Adrenal gland (tissue), 12 donors: ENCODE results near the gene RAPGEF4. TPM values are rescaled to one million over a fixed set of nuclear protein-coding genes. Genes with fewer than 3 reads are reported as not detected.

Source experiments
- DNase-seq, 7 donors: peaks; one replicate each; pipeline ENCODE4 v3.0.0-alpha.2; 2019 to 2020
- H3K27ac ChIP-seq, 5 donors: fragments of 200-600 bp; sonication (generic) in 4 of 5; 1 replicate in 3 of 5; 2 replicates in 2 of 5; pipeline versions ENCODE4 v1.5.1 to v1.8.0; 2016 to 2020; ENCODE audit warnings: mild to moderate bottlenecking in 1 of 5
- H3K27me3 ChIP-seq: fragments of 200-600 bp; 2 replicates; pipeline ENCODE4 v1.8.0; 2021
- H3K36me3 ChIP-seq, 2 donors: fragments of 200-600 bp; replicated peaks in 1 of 2; 1 replicate in 1 of 2; 2 replicates in 1 of 2; pipeline versions ENCODE4 v1.5.1 to v1.8.0; 2018 to 2022
- H3K4me1 ChIP-seq, 2 donors: fragments of 200-600 bp; replicated peaks in 1 of 2; 1 replicate in 1 of 2; 2 replicates in 1 of 2; pipeline versions ENCODE4 v1.5.1 to v1.8.0; 2018 to 2021
- H3K4me3 ChIP-seq, 4 donors: fragments of 200-600 bp; sonication (generic) in 3 of 4; one replicate each; pipeline ENCODE4 v1.5.1; 2016 to 2018
- H3K9me3 ChIP-seq, 3 donors: fragments of 200-600 bp; sonication (generic) in 1 of 3; replicated peaks in 1 of 3; 1 replicate in 2 of 3; 2 replicates in 1 of 3; pipeline versions ENCODE4 v1.5.1 to v1.8.0; 2016 to 2021
- CTCF ChIP-seq, 6 experiments: fragments of 450-650 bp in 4 of 6; fragments of 200-600 bp in 2 of 6; sonication (generic) in 1 of 6; IDR thresholded peaks; 1 replicate in 5 of 6; 2 replicates in 1 of 6; pipeline versions ENCODE4 v1.5.1 to v1.8.0; 2016 to 2021; ENCODE audit warnings: antibody characterized with exemption in 6 of 6, mild to moderate bottlenecking in 2 of 6, moderate library complexity in 1 of 6
- POLR2A ChIP-seq, 2 donors: fragments of 450-650 bp; IDR thresholded peaks; one replicate each; pipeline ENCODE4 v1.6.1; 2017; ENCODE audit warnings: antibody characterized with exemption in 2 of 2, mild to moderate bottlenecking in 2 of 2, moderate library complexity in 1 of 2
- WGBS, 4 donors: extraction: QIAGEN DNeasy Blood & Tissue Kit in 2 of 4; methylation state at CpG; one replicate each; pipeline versions ENCODE4 v1.1.5 to v1.1.7; 2013 to 2017; 5-methylcytosine and 5-hydroxymethylcytosine counted together
- intact Hi-C, 2 donors: fragments of 100-400 bp; cut with DNase I; formaldehyde crosslinking; loops; one replicate each; pipeline versions ENCODE4 v1.14.1 to v1.15.0; 2022 to 2023
- polyA plus RNA-seq, 3 donors: library from polyadenylated mRNA; stranded (reverse); fragments of 200-250 nt in 2 of 3; fragments of 350-450 nt in 1 of 3; fragmentation: Illumina TruSeq in 1 of 3; extraction: RNeasy Lipid Tissue Mini Kit (QIAGEN cat#74804) in 1 of 3; gene quantifications; one replicate each; pipeline ENCODE4 v1.2.3, GENCODE V29; 2013 to 2014
- total RNA-seq, 9 donors: library from RNA; depleted of rRNA in 4 of 9; stranded (reverse); fragments of >200 nt in 4 of 9; fragments of 120-200 nt in 1 of 9; fragmentation: NEBNext Ultra II Directional in 1 of 9; extraction: Animal tissue kit (Norgen Biotek cat#: 25700) in 1 of 9; gene quantifications; one replicate each; pipeline versions ENCODE4 v1.1.0 to v1.2.4, GENCODE V29; 2013 to 2023
- donor health status: healthy with polysubstance abuse.
- donor health status: Bipolar disorder and iron deficiency.
- donor health status: DM: yes; HTN: yes; CAD: no.
- donor health status: DM: no; HTN: no; CAD: no.
- donor health status: DM: no; HTN: no; CAD: no.
- donor health status: DM: yes; HTN: yes; CAD: no.

The RAPGEF4 gene
- total and polyA plus RNA-seq, 12 donors, result 24.8 to 288 (median 101) TPM

GRCh38 chr2:172931256-172931894 is 195.7 kb downstream of the RAPGEF4 start:
- Histone ChIP-seq H3K36me3 (no peaks in the 10 kb centered on the region), H3K4me1 (peaks cover 17 to 66% of the 10 kb centered on the region in 2 donors), H3K9me3 (no peaks in the 10 kb centered on the region), H3K4me3 (peak overlapping the region in 1 of 4 donors; percentile 21), H3K27me3 (no peaks in the 10 kb centered on the region), H3K27ac (peak overlapping the region in 4 of 5 donors; percentile 49 to 82 (median 66))
- no peak for TF ChIP-seq CTCF (IDR thresholded peaks at IDR 0.05)
- peak in 1 of 2 donors; percentile 32 for TF ChIP-seq POLR2A (IDR thresholded peaks at IDR 0.05)
- peak in 6 of 7 donors; percentile 34 to 68 (median 48) for DNase-seq
- WGBS, 4 donors, result 12 to 21% (median 18%) methylated on average over 7 of the region's 7 CpGs
- intact Hi-C loops, result loop anchor here (5.0 kb wide), 2 partner anchors 64 to 119 kb away; no protein-coding TSS in a partner anchor

DNA sequence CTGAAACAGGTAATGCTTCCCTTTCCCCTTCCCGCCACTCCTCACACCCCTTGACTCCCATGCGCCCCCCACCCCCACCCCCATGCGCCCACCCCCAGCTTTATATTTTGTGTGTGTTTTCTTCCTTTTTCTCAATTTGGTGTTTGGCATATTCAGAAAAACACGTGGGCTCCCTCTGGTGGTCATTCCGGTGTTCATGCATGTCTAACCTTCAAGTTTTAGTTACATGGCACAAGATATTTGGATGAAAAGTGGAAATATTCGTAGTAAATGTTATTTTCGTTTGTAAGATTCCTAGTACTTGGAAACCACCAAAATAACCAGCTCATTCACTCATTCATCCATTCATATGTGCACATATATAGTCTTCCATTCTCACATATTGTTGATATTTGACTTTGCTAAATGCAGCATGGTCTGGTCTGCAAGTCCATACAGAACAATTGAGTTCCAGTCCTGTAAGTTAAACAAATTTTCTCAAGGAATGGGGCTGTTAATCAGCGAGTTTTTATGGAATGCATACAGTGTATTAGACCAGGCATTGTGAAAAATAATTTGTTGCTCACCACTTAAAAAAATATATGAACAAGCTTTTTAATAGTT is 196.4 kb downstream of the RAPGEF4 start:
- H3K27me3 ChIP-seq, result no peaks in the 10 kb centered on the region
- peak; percentile 66 to 90 (median 80) for DNase-seq
- no peaks in the 10 kb centered on the region for H3K9me3 ChIP-seq
- peaks cover 11 to 60% of the 10 kb centered on the region in 2 donors for H3K4me1 ChIP-seq
- TF ChIP-seq CTCF (IDR thresholded peaks at IDR 0.05) (peak; percentile 66 to 76 (median 74)), POLR2A (IDR thresholded peaks at IDR 0.05) (no peak)
- peak overlapping the region in 3 of 5 donors; percentile 49 to 82 (median 80) for H3K27ac ChIP-seq
- no peaks in the 10 kb centered on the region for H3K36me3 ChIP-seq
- peak overlapping the region in 1 of 4 donors; percentile 21 for H3K4me3 ChIP-seq
- WGBS, 4 donors, result 1 to 2% (median 1%) methylated on average over 8 of the region's 8 CpGs
- intact Hi-C loops, result loop anchor here (5.0 kb wide), 2 partner anchors 65 to 120 kb away; no protein-coding TSS in a partner anchor

- Histone ChIP-seq H3K27me3 (no peaks in the 10 kb centered on the region), H3K27ac (peak overlapping the region in 2 of 5 donors; percentile 11 to 25), H3K4me3 (no peak overlapping the region), H3K36me3 (no peaks in the 10 kb centered on the region), H3K9me3 (no peaks in the 10 kb centered on the region), H3K4me1 (peaks cover 10 to 18% of the 10 kb centered on the region in 2 donors)
- intact Hi-C loops, result no loop called here
- TF ChIP-seq POLR2A (IDR thresholded peaks at IDR 0.05), result no peak
- TF ChIP-seq CTCF (IDR thresholded peaks at IDR 0.05), result no peak
- 90 to 95% (median 93%) methylated on average over 7 of the region's 7 CpGs for WGBS, 4 donors
- DNase-seq, result no peak
Observed at GRCh38 chr2:172937884-172938712, 202.5 kb downstream of the RAPGEF4 start.
